ENCODE results near the gene PRKCH.
A peak's percentile ranks its signal among the peaks of the same experiment; 100 is the strongest.

PRKCH gene

GRCh38 chr14:61485661-61486060 is 164.3 kb downstream of the PRKCH start:
- DNase-seq, result no peak
- H3K27ac ChIP-seq (ENCODE audit: insufficient read depth, low read length, poor library complexity, severe bottlenecking), result no peak overlapping the region
- H3K36me3 ChIP-seq (ENCODE audit: control insufficient read depth, insufficient read depth, low read length), result peaks cover 79% of the 10 kb centered on the region
- peaks cover 6% of the 10 kb centered on the region for H3K4me1 ChIP-seq (ENCODE audit: control insufficient read depth, insufficient read depth, low read length, poor library complexity, severe bottlenecking)
- H3K9me3 ChIP-seq (ENCODE audit: control insufficient read depth, low read length), result no peaks in the 10 kb centered on the region
- no peak overlapping the region for H3K4me3 ChIP-seq (ENCODE audit: insufficient read depth, low read depth, low read length, poor library complexity, severe bottlenecking)
- H3K27me3 ChIP-seq (replicated peaks; ENCODE audit: control insufficient read depth, insufficient read depth, low read length, poor library complexity, severe bottlenecking), result no peaks in the 10 kb centered on the region

GRCh38 chr14:61486930-61487495 is 165.6 kb downstream of the PRKCH start:
- Histone ChIP-seq H3K27me3 (replicated peaks; ENCODE audit: control insufficient read depth, insufficient read depth, low read length, poor library complexity, severe bottlenecking) (no peaks in the 10 kb centered on the region), H3K4me3 (ENCODE audit: insufficient read depth, low read depth, low read length, poor library complexity, severe bottlenecking) (no peak overlapping the region), H3K36me3 (ENCODE audit: control insufficient read depth, insufficient read depth, low read length) (peaks cover 81% of the 10 kb centered on the region), H3K27ac (ENCODE audit: insufficient read depth, low read length, poor library complexity, severe bottlenecking) (no peak overlapping the region), H3K4me1 (ENCODE audit: control insufficient read depth, insufficient read depth, low read length, poor library complexity, severe bottlenecking) (peaks cover 2% of the 10 kb centered on the region), H3K9me3 (ENCODE audit: control insufficient read depth, low read length) (no peaks in the 10 kb centered on the region)
- DNase-seq, result no peak

- Histone ChIP-seq H3K36me3 (ENCODE audit: control insufficient read depth, insufficient read depth, low read length) (peaks cover 86% of the 10 kb centered on the region), H3K27ac (ENCODE audit: insufficient read depth, low read length, poor library complexity, severe bottlenecking) (no peak overlapping the region), H3K4me1 (ENCODE audit: control insufficient read depth, insufficient read depth, low read length, poor library complexity, severe bottlenecking) (peaks cover 8% of the 10 kb centered on the region), H3K27me3 (replicated peaks; ENCODE audit: control insufficient read depth, insufficient read depth, low read length, poor library complexity, severe bottlenecking) (no peaks in the 10 kb centered on the region), H3K9me3 (ENCODE audit: control insufficient read depth, low read length) (no peaks in the 10 kb centered on the region), H3K4me3 (ENCODE audit: insufficient read depth, low read depth, low read length, poor library complexity, severe bottlenecking) (no peak overlapping the region)
- no peak for DNase-seq
Measured at GRCh38 chr14:61488417-61489401, 167.3 kb downstream of the PRKCH start.

DNA sequence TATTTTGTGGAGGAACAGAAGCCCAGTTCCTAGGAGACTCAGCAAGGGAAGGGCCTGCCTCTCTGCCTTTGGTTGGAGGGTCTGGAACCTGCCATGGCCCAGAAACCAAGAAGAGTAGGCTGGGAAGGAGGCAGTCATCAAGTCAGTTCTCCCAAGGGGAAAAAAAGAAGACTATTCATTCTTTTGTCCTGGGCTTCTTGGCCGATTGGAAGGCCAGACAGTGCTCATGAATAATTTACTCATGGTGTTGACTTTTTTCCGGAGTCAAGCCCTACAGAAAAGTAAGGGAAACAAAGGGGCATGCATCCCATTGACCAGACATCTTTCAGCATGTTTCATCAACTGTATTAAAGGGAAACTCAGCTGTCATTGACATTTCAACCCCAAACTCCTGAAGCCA is 168.1 kb downstream of the PRKCH start:
- no peaks in the 10 kb centered on the region for H3K27me3 ChIP-seq (replicated peaks; ENCODE audit: control insufficient read depth, insufficient read depth, low read length, poor library complexity, severe bottlenecking)
- no peaks in the 10 kb centered on the region for H3K9me3 ChIP-seq (ENCODE audit: control insufficient read depth, low read length)
- DNase-seq, result no peak
- no peak overlapping the region for H3K27ac ChIP-seq (ENCODE audit: insufficient read depth, low read length, poor library complexity, severe bottlenecking)
- peaks cover 8% of the 10 kb centered on the region for H3K4me1 ChIP-seq (ENCODE audit: control insufficient read depth, insufficient read depth, low read length, poor library complexity, severe bottlenecking)
- peaks cover 85% of the 10 kb centered on the region for H3K36me3 ChIP-seq (ENCODE audit: control insufficient read depth, insufficient read depth, low read length)
- H3K4me3 ChIP-seq (ENCODE audit: insufficient read depth, low read depth, low read length, poor library complexity, severe bottlenecking), result no peak overlapping the region

GRCh38 chr14:61489932-61490331 is 168.6 kb downstream of the PRKCH start:
- Histone ChIP-seq H3K4me1 (ENCODE audit: control insufficient read depth, insufficient read depth, low read length, poor library complexity, severe bottlenecking) (peaks cover 8% of the 10 kb centered on the region), H3K27me3 (replicated peaks; ENCODE audit: control insufficient read depth, insufficient read depth, low read length, poor library complexity, severe bottlenecking) (no peaks in the 10 kb centered on the region), H3K4me3 (ENCODE audit: insufficient read depth, low read depth, low read length, poor library complexity, severe bottlenecking) (no peak overlapping the region), H3K36me3 (ENCODE audit: control insufficient read depth, insufficient read depth, low read length) (peaks cover 83% of the 10 kb centered on the region), H3K9me3 (ENCODE audit: control insufficient read depth, low read length) (no peaks in the 10 kb centered on the region), H3K27ac (ENCODE audit: insufficient read depth, low read length, poor library complexity, severe bottlenecking) (no peak overlapping the region)
- no peak for DNase-seq

DNA sequence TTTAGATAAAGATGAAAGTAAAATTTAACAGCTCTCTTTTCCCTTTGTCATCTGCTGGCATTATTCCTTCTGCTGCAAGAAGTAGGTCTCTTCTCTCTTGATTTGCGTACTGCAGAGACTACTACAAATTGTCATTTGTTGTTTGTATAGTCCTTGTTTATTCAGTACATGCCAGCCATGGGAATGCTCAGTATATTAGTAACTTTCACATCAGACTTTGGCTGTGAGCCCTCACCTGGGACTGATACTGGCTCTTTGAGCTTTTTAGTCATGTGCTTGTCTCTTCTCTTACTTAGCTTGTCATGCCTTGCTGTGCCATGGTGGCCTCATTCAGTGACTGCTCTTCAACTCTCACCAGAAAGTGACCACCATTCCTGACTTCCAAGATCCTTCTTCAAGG is 169.8 kb downstream of the PRKCH start:
- no peak overlapping the region for H3K4me3 ChIP-seq (ENCODE audit: insufficient read depth, low read depth, low read length, poor library complexity, severe bottlenecking)
- DNase-seq, result no peak
- no peaks in the 10 kb centered on the region for H3K9me3 ChIP-seq (ENCODE audit: control insufficient read depth, low read length)
- H3K36me3 ChIP-seq (ENCODE audit: control insufficient read depth, insufficient read depth, low read length), result peaks cover 77% of the 10 kb centered on the region
- no peaks in the 10 kb centered on the region for H3K27me3 ChIP-seq (replicated peaks; ENCODE audit: control insufficient read depth, insufficient read depth, low read length, poor library complexity, severe bottlenecking)
- peaks cover 8% of the 10 kb centered on the region for H3K4me1 ChIP-seq (ENCODE audit: control insufficient read depth, insufficient read depth, low read length, poor library complexity, severe bottlenecking)
- peak overlapping the region; percentile 16 for H3K27ac ChIP-seq (ENCODE audit: insufficient read depth, low read length, poor library complexity, severe bottlenecking)

DNA sequence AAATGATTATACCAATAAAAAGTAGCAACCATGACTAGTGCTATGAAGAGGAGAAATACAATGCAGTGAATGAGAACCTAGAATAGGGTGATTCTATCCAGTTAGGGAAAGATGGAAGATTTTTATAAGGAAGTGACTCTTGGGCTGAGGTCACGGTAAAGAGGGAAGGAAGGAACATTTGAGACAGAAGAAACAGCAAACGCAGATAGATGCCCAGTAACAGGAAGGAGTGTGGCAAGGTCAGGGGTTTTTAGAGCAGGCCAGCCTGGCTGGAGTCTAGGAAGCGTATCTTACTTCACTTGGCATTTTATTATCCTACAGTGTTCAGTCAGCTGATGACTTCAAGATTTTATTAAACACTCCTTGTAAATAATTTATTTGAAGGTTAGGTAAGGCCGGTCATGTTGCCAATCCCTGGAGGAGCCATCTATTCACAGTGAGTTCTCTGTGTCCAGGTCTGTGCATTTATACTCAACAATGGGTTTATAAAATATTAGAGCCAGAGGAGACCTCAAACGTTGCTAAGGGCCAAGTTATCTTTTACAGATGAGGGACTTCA is 170.6 kb downstream of the PRKCH start:
- Histone ChIP-seq H3K4me1 (ENCODE audit: control insufficient read depth, insufficient read depth, low read length, poor library complexity, severe bottlenecking) (peaks cover 8% of the 10 kb centered on the region), H3K36me3 (ENCODE audit: control insufficient read depth, insufficient read depth, low read length) (peaks cover 77% of the 10 kb centered on the region), H3K4me3 (ENCODE audit: insufficient read depth, low read depth, low read length, poor library complexity, severe bottlenecking) (no peak overlapping the region), H3K9me3 (ENCODE audit: control insufficient read depth, low read length) (no peaks in the 10 kb centered on the region), H3K27me3 (replicated peaks; ENCODE audit: control insufficient read depth, insufficient read depth, low read length, poor library complexity, severe bottlenecking) (no peaks in the 10 kb centered on the region), H3K27ac (ENCODE audit: insufficient read depth, low read length, poor library complexity, severe bottlenecking) (peak overlapping the region; percentile 16)
- no peak for DNase-seq

DNA sequence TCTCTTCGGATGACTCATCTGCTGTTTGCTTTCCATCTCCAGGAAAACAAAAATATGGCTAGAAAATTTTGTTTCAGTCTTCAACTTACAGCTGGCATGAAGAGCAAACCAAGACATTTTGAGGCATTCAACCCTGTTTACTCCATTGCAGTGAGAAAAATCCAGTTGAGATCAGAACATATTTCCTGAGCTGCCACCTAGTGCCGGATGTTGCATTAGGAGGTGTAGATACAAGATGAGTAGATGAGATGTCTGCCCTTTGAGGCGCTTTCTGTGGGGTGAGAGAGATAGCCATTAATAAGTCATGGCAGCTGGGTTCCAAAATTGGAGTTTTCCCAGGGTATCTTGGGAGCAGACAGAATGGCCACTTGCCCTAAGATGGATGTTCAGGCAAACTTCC is 171.1 kb downstream of the PRKCH start:
- H3K4me3 ChIP-seq (ENCODE audit: insufficient read depth, low read depth, low read length, poor library complexity, severe bottlenecking), result no peak overlapping the region
- no peaks in the 10 kb centered on the region for H3K27me3 ChIP-seq (replicated peaks; ENCODE audit: control insufficient read depth, insufficient read depth, low read length, poor library complexity, severe bottlenecking)
- peaks cover 8% of the 10 kb centered on the region for H3K4me1 ChIP-seq (ENCODE audit: control insufficient read depth, insufficient read depth, low read length, poor library complexity, severe bottlenecking)
- DNase-seq, result no peak
- H3K27ac ChIP-seq (ENCODE audit: insufficient read depth, low read length, poor library complexity, severe bottlenecking), result peak overlapping the region; percentile 16
- H3K36me3 ChIP-seq (ENCODE audit: control insufficient read depth, insufficient read depth, low read length), result peaks cover 77% of the 10 kb centered on the region
- no peaks in the 10 kb centered on the region for H3K9me3 ChIP-seq (ENCODE audit: control insufficient read depth, low read length)

GRCh38 chr14:61493239-61493638 is 171.9 kb downstream of the PRKCH start:
- H3K4me1 ChIP-seq (ENCODE audit: control insufficient read depth, insufficient read depth, low read length, poor library complexity, severe bottlenecking), result peaks cover 8% of the 10 kb centered on the region
- H3K36me3 ChIP-seq (ENCODE audit: control insufficient read depth, insufficient read depth, low read length), result peaks cover 74% of the 10 kb centered on the region
- DNase-seq, result no peak
- H3K27ac ChIP-seq (ENCODE audit: insufficient read depth, low read length, poor library complexity, severe bottlenecking), result no peak overlapping the region
- no peaks in the 10 kb centered on the region for H3K27me3 ChIP-seq (replicated peaks; ENCODE audit: control insufficient read depth, insufficient read depth, low read length, poor library complexity, severe bottlenecking)
- H3K9me3 ChIP-seq (ENCODE audit: control insufficient read depth, low read length), result no peaks in the 10 kb centered on the region
- H3K4me3 ChIP-seq (ENCODE audit: insufficient read depth, low read depth, low read length, poor library complexity, severe bottlenecking), result no peak overlapping the region

GRCh38 chr14:61494018-61494417 is 172.6 kb downstream of the PRKCH start:
- DNase-seq, result no peak
- Histone ChIP-seq H3K27ac (ENCODE audit: insufficient read depth, low read length, poor library complexity, severe bottlenecking) (no peak overlapping the region), H3K4me3 (ENCODE audit: insufficient read depth, low read depth, low read length, poor library complexity, severe bottlenecking) (no peak overlapping the region), H3K9me3 (ENCODE audit: control insufficient read depth, low read length) (no peaks in the 10 kb centered on the region), H3K36me3 (ENCODE audit: control insufficient read depth, insufficient read depth, low read length) (peaks cover 68% of the 10 kb centered on the region), H3K4me1 (ENCODE audit: control insufficient read depth, insufficient read depth, low read length, poor library complexity, severe bottlenecking) (peaks cover 8% of the 10 kb centered on the region), H3K27me3 (replicated peaks; ENCODE audit: control insufficient read depth, insufficient read depth, low read length, poor library complexity, severe bottlenecking) (no peaks in the 10 kb centered on the region)
